ENCODE measurements around the gene RITA1. TPM values are rescaled to one million over a fixed set of nuclear protein-coding genes. Genes with fewer than 3 reads are reported as not detected.

The RITA1 gene
- total and polyA plus RNA-seq, 12 donors, result 17.5 to 84.1 (median 36.7) TPM

DNA sequence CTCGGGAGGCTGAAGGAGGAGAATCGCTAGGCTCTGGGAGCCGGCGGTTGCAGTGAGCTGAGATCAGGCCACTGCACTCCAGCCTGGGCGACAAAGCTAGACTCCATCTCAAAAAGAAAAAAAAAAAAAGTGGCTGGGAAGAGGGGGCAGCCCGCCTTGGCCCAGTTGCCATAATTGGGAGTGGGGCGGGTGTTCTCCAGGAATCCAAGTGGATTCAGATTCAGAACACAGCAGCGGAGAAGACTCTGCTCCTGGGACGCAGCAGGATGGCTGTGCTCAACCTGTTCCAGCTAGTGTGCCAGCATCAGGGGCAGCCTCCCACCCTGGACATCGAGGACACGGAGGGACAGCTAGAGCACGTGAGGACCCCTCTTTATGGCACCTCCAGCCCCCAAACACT, 30.5 kb upstream of the RITA1 start:
- WGBS, 4 donors, result 76 to 86% (median 83%) methylated on average over 12 of the region's 12 CpGs

DNA sequence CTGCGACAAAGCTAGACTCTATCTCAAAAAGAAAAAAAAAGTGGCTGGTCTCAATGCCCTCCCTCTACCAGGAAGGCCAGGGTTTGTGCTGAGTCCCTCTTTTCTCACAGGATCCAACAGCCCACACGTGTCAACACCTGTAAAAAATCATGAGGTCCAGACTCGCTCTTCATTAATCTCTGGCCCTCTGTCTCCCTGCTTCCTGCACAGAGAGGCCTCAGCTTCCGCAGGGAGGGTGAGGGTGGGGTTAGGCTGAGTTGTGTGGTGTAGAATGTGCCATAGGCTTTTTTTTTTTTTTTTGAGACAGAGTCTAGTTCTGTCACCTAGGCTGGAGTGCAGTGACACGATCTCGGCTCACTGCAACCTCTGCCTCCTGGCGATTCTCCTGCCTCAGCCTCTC, 29.9 kb upstream of the RITA1 start:
- Histone ChIP-seq H3K27ac (no peak overlapping the region), H3K4me3 (no peak overlapping the region), H3K9me3 (replicated peaks in 1 of 3) (no peaks in the 10 kb centered on the region), H3K27me3 (no peaks in the 10 kb centered on the region), H3K4me1 (replicated peaks in 1 of 2) (peaks cover 6 to 13% of the 10 kb centered on the region in 2 donors), H3K36me3 (replicated peaks in 1 of 2) (peaks cover 0 to 30% of the 10 kb centered on the region in 2 donors)
- intact Hi-C loops (cut with DNase I), result loop anchor here in 1 of 2 donors (5.0 kb wide), 1 partner anchor 108 kb away; no protein-coding TSS in a partner anchor
- DNase-seq, result no peak
- WGBS, 4 donors, result 61 to 74% (median 69%) methylated on average over 7 of the region's 7 CpGs
- TF ChIP-seq, protein P1, sequence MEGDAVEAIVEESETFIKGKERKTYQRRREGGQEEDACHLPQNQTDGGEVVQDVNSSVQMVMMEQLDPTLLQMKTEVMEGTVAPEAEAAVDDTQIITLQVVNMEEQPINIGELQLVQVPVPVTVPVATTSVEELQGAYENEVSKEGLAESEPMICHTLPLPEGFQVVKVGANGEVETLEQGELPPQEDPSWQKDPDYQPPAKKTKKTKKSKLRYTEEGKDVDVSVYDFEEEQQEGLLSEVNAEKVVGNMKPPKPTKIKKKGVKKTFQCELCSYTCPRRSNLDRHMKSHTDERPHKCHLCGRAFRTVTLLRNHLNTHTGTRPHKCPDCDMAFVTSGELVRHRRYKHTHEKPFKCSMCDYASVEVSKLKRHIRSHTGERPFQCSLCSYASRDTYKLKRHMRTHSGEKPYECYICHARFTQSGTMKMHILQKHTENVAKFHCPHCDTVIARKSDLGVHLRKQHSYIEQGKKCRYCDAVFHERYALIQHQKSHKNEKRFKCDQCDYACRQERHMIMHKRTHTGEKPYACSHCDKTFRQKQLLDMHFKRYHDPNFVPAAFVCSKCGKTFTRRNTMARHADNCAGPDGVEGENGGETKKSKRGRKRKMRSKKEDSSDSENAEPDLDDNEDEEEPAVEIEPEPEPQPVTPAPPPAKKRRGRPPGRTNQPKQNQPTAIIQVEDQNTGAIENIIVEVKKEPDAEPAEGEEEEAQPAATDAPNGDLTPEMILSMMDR (IDR thresholded peaks at IDR 0.05), result no peak
- no peak for TF ChIP-seq POLR2A (IDR thresholded peaks at IDR 0.05)

More for the DNA sequence above, 30.5 kb upstream of the RITA1 start:
- DNase-seq, result no peak
- no peak overlapping the region for H3K27ac ChIP-seq
- H3K36me3 ChIP-seq (replicated peaks in 1 of 2), result peaks cover 0 to 26% of the 10 kb centered on the region in 2 donors
- H3K27me3 ChIP-seq, result no peaks in the 10 kb centered on the region
- no peak overlapping the region for H3K4me3 ChIP-seq
- H3K4me1 ChIP-seq (replicated peaks in 1 of 2), result peaks cover 6 to 13% of the 10 kb centered on the region in 2 donors
- TF ChIP-seq POLR2A (IDR thresholded peaks at IDR 0.05), result no peak
- TF ChIP-seq, protein P1 (IDR thresholded peaks at IDR 0.05), result no peak
- no peaks in the 10 kb centered on the region for H3K9me3 ChIP-seq (replicated peaks in 1 of 3)
- intact Hi-C loops (cut with DNase I), result loop anchor here in 1 of 2 donors (5.0 kb wide), 1 partner anchor 108 kb away; no protein-coding TSS in a partner anchor

DNA sequence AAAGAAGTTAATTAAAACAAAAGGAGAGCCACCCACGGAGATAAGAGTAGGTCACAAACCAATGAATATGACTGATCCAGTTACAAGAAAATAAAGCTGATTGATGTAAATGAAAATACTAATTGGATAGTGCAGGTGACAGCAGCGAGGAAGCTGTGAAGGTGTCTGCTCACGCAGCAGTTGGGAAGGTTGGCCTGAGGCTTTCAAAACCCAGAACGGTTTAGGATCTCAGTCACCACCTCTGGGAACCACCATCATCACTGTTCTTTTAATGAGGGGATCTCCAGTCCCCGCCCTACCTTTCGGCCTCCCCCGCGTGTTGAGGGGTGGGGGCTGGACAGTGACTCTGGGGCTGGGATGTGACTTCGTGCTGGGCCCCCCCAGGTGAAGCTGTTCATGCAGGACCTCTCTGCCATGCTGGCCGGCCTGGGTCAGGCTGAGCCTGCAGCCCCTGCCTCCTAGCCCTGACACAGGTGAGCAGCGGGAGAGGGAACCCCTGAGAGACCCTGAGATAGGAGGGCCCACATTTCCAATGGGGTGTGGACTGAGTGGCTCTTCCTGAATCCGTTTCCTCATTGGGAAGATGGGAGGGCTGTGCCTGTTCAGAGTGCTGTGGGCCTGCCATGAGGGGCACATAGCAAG, 28.2 kb upstream of the RITA1 start:
- no peaks in the 10 kb centered on the region for H3K9me3 ChIP-seq (replicated peaks in 1 of 3)
- no peak for DNase-seq
- intact Hi-C loops (cut with DNase I), result loop anchor here in 1 of 2 donors (5.0 kb wide), 1 partner anchor 110 kb away; no protein-coding TSS in a partner anchor
- 90 to 96% (median 93%) methylated on average over 8 to 12 of the region's 12 CpGs for WGBS, 4 donors
- no peaks in the 10 kb centered on the region for H3K27me3 ChIP-seq
- H3K36me3 ChIP-seq (replicated peaks in 1 of 2), result peaks cover 0 to 41% of the 10 kb centered on the region in 2 donors
- H3K27ac ChIP-seq, result no peak overlapping the region
- peaks cover 6 to 19% of the 10 kb centered on the region in 2 donors for H3K4me1 ChIP-seq (replicated peaks in 1 of 2)
- TF ChIP-seq POLR2A (IDR thresholded peaks at IDR 0.05), result no peak
- TF ChIP-seq, protein P1 (IDR thresholded peaks at IDR 0.05), result no peak
- no peak overlapping the region for H3K4me3 ChIP-seq

DNA sequence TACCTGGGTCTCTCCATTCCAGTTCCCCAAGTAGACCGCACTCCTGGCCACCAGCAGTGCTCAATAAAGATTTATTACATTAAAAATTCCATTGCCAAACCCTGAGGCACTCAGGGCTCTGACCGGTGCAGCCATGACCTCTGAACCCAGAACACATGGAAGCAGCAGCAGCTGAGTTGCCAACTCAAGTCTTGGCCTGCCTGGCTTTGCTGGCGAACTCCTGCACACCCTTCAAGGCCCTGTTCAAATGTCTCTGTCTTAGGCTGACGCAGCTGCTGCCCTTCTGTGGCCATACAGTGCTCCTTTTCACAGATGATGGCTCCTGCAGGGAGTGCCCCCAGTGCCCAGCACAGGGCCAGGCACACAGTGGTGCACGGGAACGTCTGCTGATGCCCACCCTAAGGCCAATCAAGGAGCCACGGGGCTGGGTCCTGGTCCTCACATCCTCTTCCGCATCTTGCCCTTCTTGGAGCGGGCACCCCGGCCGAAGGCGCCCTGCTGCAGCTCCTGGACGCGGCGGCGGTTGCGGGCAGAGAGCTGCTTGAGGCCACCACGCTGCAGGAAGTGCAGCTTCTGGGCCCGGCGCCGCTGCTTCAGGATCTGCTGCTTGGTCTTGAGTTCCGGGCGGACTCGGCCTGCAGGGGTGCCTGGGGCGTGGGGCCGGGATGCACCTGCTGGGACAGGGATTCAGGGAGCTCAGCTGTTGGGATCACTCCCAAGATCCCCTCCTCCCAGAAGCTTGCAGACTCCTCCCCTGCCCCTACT, 26.9 kb upstream of the RITA1 start:
- intact Hi-C loops (cut with DNase I), result loop anchor here in 1 of 2 donors (5.0 kb wide), 1 partner anchor 111 kb away; no protein-coding TSS in a partner anchor
- Histone ChIP-seq H3K4me1 (replicated peaks in 1 of 2) (peaks cover 0 to 13% of the 10 kb centered on the region in 2 donors), H3K9me3 (replicated peaks in 1 of 3) (no peaks in the 10 kb centered on the region), H3K36me3 (replicated peaks in 1 of 2) (peaks cover 0 to 54% of the 10 kb centered on the region in 2 donors), H3K27ac (no peak overlapping the region), H3K27me3 (no peaks in the 10 kb centered on the region), H3K4me3 (no peak overlapping the region)
- WGBS, 4 donors, result 87 to 96% (median 92%) methylated on average over 13 to 26 of the region's 26 CpGs
- no peak for TF ChIP-seq POLR2A (IDR thresholded peaks at IDR 0.05)
- TF ChIP-seq, protein P1 (IDR thresholded peaks at IDR 0.05), result no peak
- no peak for DNase-seq

All from adrenal gland (tissue), 12 donors.